Measurements from ENCODE around the gene CALCB.

CALCB gene

GRCh38 chr11:15127341-15127740 lies 53.9 kb downstream of the CALCB start:
- no peak for TF ChIP-seq CTCF (IDR thresholded peaks at IDR 0.05; ENCODE audit: low read depth, low read length)
- H3K4me3 ChIP-seq (ENCODE audit: low read depth, low read length) = no peak overlapping the region
- in situ Hi-C loops (cut with HindIII; ENCODE audit: low sequenced_read_pairs) = no loop called here
- DNase-seq (ENCODE audit: low read depth, low spot score) = peak; percentile 54

All from astrocyte of the spinal cord (primary cell).